Activated T-cell treated with anti-CD3 and anti-CD28 coated beads for 1 hour (primary cell): ENCODE measurements around the gene ABCB1.

ENCODE experiments used
- DNase-seq: peaks from one replicate; pipeline ENCODE4 v3.0.0-alpha.2; 2020; ENCODE audit warnings: low read depth

The ABCB1 gene

DNA sequence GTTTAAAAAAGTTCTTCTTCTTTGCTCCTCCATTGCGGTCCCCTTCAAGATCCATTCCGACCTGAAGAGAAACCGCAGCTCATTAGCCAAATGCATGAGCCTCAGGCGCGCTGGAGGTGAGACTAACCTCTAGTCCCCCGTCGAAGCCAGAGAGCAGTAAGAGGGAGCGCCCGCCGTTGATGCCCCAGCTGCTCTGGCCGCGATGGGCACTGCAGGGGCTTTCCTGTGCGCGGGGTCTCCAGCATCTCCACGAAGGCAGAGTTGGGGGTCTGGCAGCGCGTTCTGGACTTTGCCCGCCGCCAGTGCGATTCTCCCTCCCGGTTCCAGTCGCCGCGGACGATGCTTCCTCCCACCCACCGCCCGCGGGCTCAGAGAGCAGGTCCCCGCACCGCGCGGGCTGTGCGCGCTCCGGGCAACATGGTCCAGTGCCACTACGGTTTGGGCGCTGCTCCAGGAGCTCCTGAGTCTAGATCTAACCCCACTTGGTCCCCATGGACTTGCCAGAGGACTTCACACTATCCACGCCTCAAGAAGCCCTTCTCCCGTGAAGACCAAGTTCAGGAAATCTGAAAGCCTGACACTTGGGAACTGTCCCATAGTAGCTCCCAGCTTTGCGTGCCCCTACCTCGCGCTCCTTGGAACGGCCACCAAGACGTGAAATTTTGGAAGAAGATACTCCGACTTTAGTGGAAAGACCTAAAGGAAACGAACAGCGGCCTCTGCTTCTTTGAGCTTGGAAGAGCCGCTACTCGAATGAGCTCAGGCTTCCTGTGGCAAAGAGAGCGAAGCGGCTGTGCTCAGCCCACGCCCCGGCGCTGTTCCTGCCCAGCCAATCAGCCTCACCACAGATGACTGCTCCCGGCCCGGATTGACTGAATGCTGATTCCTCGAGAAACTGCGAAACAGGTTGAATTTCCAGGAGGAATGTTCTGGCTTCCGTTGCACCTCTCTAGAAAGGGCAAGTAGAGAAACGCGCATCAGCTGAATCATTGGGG, at the start of gene ABCB1:
TSS of gene ABCB1 (minus strand) at position 755 of the 995 bp plus-strand sequence. CDS start at position 55, 700 bp downstream.
- peak; percentile 28 for DNase-seq

DNA sequence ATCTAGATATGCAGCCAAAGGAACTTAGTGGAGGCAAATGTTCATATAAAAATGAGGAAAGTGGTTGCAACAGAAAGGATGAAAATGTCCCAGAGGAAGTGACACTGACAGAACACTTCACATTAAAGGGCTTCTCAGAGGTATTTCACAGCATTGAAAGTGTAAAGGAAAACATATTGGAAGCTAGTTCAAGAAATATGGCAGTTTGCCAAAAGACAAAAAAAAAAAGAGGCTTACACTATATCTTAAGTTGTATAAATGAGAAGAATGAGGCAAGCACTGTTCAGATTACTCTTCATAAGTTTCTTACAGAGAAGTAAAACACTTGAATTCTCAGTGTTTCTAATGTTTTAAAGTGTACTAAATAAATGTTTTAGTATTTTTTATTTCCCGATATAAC, 47.6 kb upstream of the ABCB1 start:
- DNase-seq: no peak

DNA sequence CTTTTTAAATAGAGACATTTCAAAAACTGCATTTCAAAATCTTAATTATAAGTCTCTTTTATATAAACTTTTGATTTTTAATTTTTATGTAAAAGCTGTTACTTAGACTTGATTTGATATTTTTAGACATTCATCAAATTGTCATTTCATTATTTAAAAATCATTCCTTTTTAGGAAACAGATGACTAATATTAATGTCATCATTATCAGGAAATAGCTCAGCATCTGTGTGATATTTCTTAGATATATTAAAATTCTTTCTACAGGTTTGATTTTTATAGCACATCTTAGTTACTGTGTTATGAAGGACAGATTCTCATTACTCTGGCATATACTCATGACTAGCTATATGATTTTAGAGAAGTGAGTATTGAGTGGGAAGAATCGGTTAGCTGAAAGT, 44.8 kb upstream of the ABCB1 start:
- DNase-seq: no peak

DNA sequence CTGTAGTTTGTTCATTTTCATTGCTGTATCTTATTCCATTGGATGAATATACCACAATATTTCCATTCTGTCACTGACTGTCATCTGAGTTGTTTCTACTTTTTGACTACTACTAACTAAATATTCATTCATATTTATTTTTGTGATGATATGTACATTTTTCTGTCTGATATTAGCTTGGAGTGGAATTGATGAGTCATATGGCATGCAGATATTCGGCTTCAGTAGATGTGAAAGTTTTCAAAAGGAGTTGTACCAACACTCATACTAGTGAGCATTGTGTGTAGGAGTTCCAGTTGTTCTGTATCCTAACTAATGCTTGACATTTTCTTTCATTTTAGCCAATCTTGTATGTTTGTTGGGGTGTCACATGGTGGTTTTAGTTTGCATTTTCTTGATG, 35.2 kb upstream of the ABCB1 start:
- DNase-seq: no peak

- no peak for DNase-seq
Observed at GRCh38 chr7:87628780-87629569, 28.3 kb upstream of the ABCB1 start.

DNA sequence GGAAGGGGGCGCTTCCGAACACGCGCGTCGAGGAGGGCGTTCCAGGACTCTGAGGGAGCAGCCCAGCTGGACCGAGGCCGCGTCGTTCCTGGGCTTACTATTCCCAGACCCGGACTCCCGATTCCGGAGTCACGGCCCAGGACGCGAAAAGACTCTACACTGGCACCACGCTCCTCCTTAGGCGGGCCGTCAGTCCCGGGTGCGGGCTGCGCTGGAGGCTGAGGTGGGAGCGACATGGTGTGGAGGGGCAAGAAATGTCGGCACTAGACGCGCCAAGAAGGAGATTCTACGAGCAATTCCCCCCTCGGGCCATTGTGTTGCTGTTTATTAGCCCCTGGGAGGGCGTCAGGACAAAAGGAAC, 26.9 kb upstream of the ABCB1 start:
- peak; percentile 5 for DNase-seq

GRCh38 chr7:87625101-87625500, 24.4 kb upstream of the ABCB1 start:
- no peak for DNase-seq

DNA sequence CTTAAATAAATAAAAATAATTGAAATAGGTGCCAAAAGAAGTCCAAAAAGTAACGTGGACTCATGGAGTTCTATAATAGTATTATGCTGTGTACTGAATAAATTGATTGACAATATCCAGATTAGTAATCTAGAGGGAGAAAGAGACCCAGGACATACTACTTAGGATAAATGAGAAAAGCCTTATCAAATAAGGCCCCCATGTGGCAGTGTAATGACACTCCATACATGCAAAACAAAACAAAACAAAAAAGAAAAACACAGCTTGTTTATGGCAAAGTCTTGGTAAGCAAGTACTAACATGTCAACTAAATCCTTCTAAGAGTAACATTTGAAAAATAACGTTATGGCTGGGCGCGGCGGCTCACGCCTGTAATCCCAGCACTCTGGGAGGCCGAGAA, 23.9 kb upstream of the ABCB1 start:
- DNase-seq: no peak

GRCh38 chr7:87615197-87615596, 14.5 kb upstream of the ABCB1 start:
- no peak for DNase-seq

- no peak for DNase-seq
Observed at GRCh38 chr7:87609916-87610315, 9.2 kb upstream of the ABCB1 start.

- no peak for DNase-seq
Observed at GRCh38 chr7:87608431-87608830, 7.7 kb upstream of the ABCB1 start.

DNA sequence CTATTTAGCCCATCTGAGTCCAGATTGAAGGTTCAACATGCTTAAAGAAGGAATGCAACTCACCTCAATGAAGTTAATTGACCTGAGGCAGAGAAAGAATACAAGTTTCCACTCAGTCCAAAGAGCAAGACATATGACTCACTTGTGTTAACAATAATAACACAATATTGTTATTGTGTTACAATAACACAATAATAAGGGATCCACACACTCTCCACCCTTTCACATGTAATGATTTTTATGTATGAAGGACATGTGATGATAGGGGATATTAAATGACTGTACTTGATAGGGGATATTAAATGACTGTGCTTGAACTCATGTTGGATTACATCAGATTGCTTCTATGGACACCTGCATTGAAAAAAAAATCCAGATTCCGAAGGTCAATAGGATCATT, 3.6 kb upstream of the ABCB1 start:
- DNase-seq: no peak

DNA sequence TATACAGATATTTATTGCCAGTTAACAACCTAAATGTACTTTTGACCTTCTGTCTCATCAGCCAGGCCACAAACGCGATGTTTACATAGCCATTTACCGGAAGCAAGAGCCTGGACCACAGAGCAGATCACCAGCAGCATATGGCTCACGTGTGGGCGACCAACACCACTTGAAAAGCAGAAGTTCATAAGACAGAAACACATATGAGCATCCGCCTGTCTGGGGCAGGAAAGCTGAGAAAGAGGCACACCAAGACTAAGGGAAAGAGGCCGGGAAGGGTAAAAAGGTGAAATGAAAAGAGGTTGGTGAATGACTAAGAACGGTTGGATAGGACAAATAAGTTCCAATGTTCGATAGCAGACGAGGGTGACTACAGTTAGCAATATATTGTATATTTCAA, 1.3 kb downstream of the ABCB1 start:
- peak; percentile 2 for DNase-seq

GRCh38 chr7:87598234-87599009, 2.3 kb downstream of the ABCB1 start:
- DNase-seq: no peak

GRCh38 chr7:87596696-87597095, 4.0 kb downstream of the ABCB1 start:
- no peak for DNase-seq

- no peak for DNase-seq
Observed at GRCh38 chr7:87596136-87596535, 4.5 kb downstream of the ABCB1 start.

GRCh38 chr7:87592300-87592699, 8.4 kb downstream of the ABCB1 start:
- DNase-seq: no peak

DNA sequence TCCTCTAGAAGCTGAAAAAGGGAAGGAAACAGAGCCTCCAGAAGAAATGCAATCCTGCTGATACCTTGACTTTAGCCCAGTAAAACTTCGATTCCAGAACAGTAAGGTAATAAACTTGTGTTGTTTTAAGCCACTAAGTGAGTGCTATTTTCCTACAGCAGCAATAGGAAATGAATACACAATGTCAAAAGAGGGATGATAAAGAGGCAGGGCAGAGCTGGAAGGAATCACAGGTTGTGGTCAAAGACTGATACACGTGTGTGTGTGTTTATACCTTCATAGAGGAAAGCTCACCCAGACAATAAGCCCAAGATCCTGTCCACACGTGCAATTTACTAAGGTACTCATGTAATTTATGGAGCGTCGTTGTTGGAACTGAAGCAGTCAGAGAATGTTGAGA, 9.5 kb downstream of the ABCB1 start:
- DNase-seq: no peak

DNA sequence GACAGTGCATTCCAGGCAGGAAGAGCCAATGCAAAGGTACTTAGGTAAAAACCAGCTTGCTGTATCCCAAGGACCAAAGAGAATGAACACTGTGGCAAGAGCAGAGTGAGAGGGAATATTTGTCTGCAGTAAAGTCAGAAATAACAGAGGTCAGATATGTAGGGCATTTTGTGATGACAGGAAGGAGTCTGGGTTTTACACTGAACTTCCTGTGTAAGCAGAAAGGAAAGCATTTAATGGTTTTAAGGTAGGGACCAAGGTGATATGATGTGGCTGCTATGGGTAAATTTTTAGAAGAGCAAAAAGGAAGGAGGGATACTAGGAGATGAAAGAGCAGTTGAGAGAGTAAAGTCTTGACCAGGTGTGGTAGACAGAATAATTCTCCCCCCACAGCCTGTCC, 10.1 kb downstream of the ABCB1 start:
- no peak for DNase-seq

GRCh38 chr7:87589631-87590030, 11.1 kb downstream of the ABCB1 start:
- DNase-seq: no peak

GRCh38 chr7:87581723-87582122, 19.0 kb downstream of the ABCB1 start:
- DNase-seq: no peak

DNA sequence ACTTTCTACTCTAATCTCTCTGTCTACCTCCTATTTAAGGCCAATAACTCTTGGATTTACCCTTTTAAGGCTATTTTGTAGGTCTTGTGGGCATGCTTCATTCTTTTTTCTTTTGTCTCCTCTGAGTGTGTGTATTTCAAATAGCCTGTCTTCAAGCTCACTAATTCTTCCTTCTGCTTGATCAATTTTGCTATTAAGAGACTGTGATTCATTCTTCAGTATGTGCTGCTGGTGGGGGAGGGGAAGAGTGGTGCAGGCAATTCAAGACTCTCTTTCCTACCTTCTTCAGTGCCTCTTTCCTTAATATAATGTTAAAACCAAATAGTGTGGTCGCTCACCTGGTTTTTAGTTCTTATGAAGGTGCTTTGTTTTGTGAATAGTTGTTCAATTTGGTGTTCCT, 20.0 kb downstream of the ABCB1 start:
- DNase-seq: no peak
